Articular chondrocyte of knee joint (primary cell): Measurements from ENCODE around the gene PPM1G. TPM values are rescaled to one million over a fixed set of nuclear protein-coding genes. Genes with fewer than 3 reads are reported as not detected.

Source experiments
- total RNA-seq: library from RNA; depleted of rRNA; stranded (reverse); fragments of >200 nt; gene quantifications from 2 replicates; pipeline ENCODE4 v1.2.3, GENCODE V29; 2012

PPM1G gene, protein sequence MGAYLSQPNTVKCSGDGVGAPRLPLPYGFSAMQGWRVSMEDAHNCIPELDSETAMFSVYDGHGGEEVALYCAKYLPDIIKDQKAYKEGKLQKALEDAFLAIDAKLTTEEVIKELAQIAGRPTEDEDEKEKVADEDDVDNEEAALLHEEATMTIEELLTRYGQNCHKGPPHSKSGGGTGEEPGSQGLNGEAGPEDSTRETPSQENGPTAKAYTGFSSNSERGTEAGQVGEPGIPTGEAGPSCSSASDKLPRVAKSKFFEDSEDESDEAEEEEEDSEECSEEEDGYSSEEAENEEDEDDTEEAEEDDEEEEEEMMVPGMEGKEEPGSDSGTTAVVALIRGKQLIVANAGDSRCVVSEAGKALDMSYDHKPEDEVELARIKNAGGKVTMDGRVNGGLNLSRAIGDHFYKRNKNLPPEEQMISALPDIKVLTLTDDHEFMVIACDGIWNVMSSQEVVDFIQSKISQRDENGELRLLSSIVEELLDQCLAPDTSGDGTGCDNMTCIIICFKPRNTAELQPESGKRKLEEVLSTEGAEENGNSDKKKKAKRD
- 51.8 and 52.4 TPM in 2 replicates for total RNA-seq

DNA sequence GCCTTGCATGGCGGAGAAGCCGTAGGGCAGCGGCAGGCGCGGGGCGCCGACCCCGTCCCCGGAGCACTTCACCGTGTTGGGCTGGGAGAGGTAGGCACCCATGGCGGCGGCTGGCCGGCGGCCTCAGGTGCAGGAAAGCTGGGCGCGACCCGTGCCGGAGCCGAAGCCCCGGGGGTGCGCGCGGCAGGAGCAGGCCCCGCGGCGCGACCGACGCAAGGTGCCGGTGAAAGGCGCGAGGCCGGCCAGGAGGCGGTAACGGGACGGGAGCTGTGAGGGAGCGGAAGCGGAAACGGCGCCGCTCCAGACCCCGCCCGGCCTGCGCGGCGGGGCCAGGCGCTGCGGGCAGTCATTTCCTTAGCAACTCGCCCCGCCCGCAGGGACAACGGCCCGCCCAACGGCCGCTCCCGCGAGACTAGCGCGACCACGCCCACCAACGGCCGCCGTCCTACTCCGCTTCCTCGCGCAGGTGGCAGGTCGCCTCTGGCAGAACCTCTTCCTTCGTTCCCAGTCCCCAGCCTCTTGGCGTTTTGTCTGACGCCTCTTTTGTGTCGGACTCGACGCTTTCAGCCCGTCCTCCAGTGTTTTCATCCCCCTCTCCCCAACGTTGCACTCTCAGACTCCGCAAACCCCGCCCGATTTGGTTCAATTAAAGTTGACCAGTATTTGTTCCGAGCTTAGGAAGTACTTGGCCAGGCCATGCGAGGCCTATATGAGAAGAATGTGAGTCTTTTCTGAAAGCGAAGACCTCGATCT lies at the start of gene PPM1G:
Gene PPM1G, minus strand, starts transcription at position 271 of the 753 bp plus-strand sequence. Its CDS starts 169 bp downstream, at position 102.

DNA sequence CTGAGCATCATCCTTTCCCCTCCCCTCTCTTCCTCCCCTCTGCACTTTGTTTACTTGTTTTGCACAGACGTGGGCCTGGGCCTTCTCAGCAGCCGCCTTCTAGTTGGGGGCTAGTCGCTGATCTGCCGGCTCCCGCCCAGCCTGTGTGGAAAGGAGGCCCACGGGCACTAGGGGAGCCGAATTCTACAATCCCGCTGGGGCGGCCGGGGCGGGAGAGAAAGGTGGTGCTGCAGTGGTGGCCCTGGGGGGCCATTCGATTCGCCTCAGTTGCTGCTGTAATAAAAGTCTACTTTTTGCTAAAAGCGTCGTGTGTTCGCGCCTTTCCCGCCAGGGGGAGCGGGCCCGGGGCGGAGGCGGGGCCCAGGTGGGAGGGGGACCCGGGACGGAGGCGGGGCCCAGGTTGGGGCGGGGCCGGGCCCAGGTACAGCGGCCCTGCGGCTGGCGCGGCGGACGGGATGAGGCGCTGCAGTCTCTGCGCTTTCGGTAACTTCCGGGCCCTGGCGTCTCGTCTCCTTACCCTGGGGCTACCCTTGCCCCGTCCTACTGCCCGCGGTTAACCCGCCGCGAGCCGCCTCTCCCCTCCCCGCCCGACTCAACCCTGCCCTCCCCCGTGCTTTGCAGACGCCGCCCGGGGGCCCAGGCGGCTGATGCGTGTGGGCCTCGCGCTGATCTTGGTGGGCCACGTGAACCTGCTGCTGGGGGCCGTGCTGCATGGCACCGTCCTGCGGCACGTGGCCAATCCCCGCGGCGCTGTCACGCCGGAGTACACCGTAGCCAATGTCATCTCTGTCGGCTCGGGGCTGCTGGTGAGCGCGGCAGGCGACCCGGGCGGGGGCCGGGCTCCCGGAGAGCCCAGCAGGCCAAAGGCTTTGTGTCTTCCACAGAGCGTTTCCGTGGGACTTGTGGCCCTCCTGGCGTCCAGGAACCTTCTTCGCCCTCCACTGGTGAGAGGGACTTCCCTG lies 32.8 kb upstream of the PPM1G start, which contains the start of gene KRTCAP3:
Gene KRTCAP3, plus strand, starts transcription at position 424 of the 962 bp plus-strand sequence. Its CDS starts 32 bp downstream, at position 456.

DNA sequence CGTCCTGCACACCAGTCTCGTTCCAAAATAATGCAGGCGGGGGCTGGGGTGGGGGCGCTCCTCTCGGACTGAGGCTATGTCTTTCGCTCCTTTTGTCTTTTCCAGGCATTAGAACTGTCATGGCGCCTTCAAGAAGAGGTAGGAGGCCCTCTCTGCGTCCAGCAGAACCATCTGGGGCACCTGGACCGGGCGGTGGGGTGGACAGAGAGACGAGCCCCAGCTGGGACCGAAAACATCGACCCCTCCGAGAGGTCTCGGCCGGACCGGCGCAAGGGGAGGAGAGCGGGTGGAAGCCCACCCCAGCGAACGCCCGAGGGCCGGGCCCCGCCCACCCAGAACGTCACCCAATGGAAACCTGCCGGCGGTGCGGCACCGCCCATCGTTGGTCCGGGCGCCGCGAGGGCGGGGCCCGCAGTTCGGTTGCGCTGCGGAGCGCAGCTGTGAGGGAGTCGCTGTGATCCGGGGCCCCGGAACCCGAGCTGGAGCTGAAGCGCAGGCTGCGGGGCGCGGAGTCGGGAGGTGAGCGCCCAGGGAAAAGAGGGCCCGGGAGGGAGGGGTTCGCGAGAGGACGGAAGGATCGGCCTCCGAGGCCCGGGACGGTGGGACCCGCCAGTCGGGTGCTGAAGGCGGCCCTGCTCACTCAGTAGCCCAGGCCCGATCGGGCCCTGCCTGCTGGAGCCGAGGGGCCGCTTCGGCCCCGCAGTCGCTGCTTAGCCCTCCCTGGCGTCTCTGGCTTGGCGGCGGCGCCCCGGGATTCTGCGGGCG lies 19.0 kb upstream of the PPM1G start, which contains the start of gene NRBP1:
Gene NRBP1, plus strand, starts transcription at position 419 of the 765 bp plus-strand sequence. CDS start 4,643 bp downstream, outside the sequence.

DNA sequence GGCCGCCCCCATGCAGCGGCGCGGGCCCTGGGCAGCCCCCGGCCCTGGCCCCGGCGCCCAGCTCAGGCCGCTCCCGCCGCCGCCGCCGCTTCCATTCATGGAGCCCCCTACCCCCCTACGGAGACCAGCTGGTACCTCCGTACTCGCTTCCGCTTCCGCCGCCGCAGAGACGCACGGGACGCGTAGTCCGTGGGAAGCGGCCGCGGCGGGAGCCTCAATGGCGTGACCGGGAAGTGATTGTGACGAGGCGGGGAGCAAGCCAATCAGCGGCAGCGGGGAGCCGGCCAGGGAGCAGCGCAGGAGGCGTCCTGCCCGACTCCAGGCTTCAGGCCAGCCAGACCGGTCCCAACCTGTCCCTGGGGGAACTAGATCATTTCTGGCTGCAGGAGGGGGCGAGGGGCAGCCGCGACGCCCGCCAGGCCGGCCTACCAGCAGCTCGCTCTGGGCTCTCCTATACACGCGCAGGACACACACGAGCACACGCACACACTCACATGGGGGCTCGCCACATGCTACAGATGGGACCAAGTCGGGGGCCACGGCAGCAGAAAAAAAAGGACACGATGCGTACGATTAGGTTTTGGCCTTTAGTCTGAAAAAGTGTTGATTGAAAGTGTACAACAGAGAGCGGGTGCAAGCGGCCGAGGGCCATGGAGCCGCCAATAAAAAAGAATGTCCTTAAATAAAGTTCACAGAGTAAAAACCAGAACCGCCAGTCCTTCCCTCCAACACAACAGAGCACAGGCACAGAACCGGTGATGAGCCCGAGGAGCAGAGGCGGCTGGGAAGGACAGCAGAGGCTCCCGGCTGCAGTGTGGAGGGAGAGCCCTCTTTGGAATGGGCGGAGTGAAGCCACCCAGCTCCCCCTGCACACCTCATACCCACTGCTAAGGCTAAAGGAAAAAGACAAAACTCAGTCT lies 28.5 kb downstream of the PPM1G start, which contains the start of gene ZNF513:
Gene ZNF513, minus strand, starts transcription at position 109 of the 920 bp plus-strand sequence. CDS start 208 bp downstream, outside the sequence.

DNA sequence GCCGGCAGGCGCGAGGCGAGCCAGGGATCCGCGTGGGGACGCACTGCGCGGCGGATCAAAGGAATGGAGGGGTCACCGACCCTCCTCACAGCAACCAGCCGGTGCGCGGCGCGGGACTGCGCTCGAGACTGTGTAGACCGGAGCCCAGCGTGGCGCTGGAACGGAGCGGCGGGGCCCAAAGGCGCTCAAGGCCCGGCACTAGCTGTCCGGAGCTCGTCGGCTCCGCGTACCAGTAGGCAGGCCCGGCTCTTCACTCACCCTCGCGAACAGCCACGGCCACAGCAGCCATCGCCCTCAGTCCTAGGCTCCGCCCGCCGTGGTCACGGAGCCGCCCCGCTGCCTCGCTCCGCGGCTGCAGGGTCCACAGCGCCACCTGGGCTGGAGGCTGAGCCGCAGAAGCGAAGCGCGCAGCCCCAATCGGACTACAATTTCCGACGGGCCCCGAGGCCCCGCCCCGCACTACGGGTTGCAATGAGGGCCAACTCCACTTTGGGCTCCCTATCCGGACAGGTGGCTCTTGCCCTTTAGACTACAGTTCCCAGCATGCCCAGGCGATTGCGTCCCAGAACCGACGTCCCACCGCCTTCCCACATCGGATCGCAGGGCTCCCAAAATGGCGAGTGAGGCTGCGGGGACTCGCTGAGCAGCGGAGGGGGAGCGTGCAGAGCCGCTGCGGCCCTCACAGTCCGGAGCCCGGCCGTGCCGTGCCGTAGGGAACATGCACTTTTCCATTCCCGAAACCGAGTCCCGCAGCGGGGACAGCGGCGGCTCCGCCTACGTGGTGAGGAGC lies 39.2 kb downstream of the PPM1G start, which contains the start of the genes EIF2B4 and SNX17:
Gene EIF2B4, minus strand, starts transcription at position 313 of the 790 bp plus-strand sequence. Its CDS starts 24 bp downstream, at position 289.
Gene SNX17, plus strand, starts transcription at position 591 of the 790 bp plus-strand sequence. Its CDS starts 128 bp downstream, at position 719.

DNA sequence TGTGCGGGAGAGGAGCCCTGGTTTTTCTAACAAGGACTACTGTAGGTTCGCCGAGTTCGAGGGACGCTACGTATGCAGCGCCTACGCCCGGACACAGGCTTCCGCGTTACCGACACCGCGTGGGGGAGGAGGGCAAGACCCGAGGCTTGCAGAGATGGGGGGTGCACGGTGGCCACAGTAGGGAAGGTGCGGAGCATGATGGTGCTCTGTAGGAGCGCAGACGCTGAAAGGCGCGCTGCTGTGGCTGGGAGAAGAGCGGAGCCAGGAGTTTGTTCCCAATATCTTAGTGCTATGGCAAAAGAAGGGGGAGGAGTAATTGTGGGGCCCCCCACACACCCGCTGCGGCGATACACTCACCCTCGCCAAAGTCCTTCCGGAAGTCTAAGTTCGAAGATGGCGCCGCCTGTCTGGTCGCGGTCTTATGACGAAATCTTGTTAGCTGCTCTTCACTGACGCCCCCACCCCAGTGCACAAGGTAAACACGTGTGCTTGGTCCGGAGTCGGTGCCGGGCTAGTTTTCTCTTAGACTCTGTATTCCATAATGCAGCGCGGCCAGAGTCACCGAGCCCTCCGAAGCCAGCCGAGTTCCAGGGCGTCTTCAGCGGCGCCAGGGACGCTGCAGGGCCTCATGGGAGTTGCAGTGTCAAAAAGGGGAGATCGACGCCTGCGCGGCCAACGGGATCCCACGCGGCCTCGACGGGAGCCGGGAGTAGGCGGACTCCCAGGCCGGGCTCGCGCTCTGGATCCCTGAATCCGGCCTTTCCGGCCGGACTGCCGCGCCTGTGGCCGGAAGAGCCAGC lies 52.8 kb downstream of the PPM1G start, which contains the start of gene GTF3C2:
Gene GTF3C2, minus strand, starts transcription at position 383 of the 800 bp plus-strand sequence. CDS start 13,210 bp downstream, outside the sequence.

Other genes with a start within 250 kb of the PPM1G start
- gene ATRAID, start 197.6 kb downstream of the PPM1G start, total RNA-seq: 200 and 246 TPM in 2 replicates
- 14.6 and 15.4 TPM in 2 replicates for gene SLC5A6, start 197.3 kb downstream of the PPM1G start, total RNA-seq
- gene CAD, start 192.2 kb downstream of the PPM1G start, total RNA-seq: 19.1 and 28.1 TPM in 2 replicates
- gene SLC30A3, start 146.5 kb downstream of the PPM1G start, total RNA-seq: under 0.01 TPM in 1 of 2 replicates, not detected in the other
- gene DNAJC5G, start 134.2 kb downstream of the PPM1G start, total RNA-seq: not detected in 2 replicates
- gene TRIM54, start 127.2 kb downstream of the PPM1G start, total RNA-seq: not detected in 2 replicates
- gene UCN, start 101.1 kb downstream of the PPM1G start, total RNA-seq: 0.39 and 1.4 TPM in 2 replicates
- gene MPV17, start 86.5 kb downstream of the PPM1G start, total RNA-seq: 95.4 and 108 TPM in 2 replicates
- 25.7 and 31.5 TPM in 2 replicates for gene GTF3C2, start 52.8 kb downstream of the PPM1G start, total RNA-seq
- 26.1 and 27.3 TPM in 2 replicates for gene EIF2B4, start 39.3 kb downstream of the PPM1G start, total RNA-seq
- gene SNX17, start 39.0 kb downstream of the PPM1G start, total RNA-seq: 127 and 145 TPM in 2 replicates
- gene ZNF513, start 28.9 kb downstream of the PPM1G start, total RNA-seq: 5.4 and 6.5 TPM in 2 replicates
- gene NRBP1, start 19.0 kb upstream of the PPM1G start, total RNA-seq: 135 and 145 TPM in 2 replicates
- not detected in 2 replicates for gene KRTCAP3, start 32.8 kb upstream of the PPM1G start, total RNA-seq
- gene IFT172, start 80.2 kb upstream of the PPM1G start, total RNA-seq: 29.3 and 30.7 TPM in 2 replicates
- 24.2 and 25.1 TPM in 2 replicates for gene FNDC4, start 85.6 kb upstream of the PPM1G start, total RNA-seq
- 0.43 and 0.78 TPM in 2 replicates for gene GCKR, start 87.2 kb upstream of the PPM1G start, total RNA-seq
- gene ZNF512, start 173.5 kb upstream of the PPM1G start, total RNA-seq: 25.6 and 25.9 TPM in 2 replicates
- 1.8 and 2.3 TPM in 2 replicates for gene CCDC121, start 219.4 kb upstream of the PPM1G start, total RNA-seq
- 35.8 and 37.5 TPM in 2 replicates for gene GPN1, start 219.5 kb upstream of the PPM1G start, total RNA-seq